ENCODE results near the gene CLDN12.
"Not testable (repeated sequence)": the region's sequence is repeated elsewhere in the genome, so short reads cannot be mapped to it uniquely, and the experiment has no call there.

CLDN12 gene

GRCh38 chr7:90445633-90446032, 42.4 kb downstream of the CLDN12 start:
- no peak for DNase-seq

GRCh38 chr7:90446137-90446899, 43.1 kb downstream of the CLDN12 start:
- DNase-seq: no peak

GRCh38 chr7:90453259-90453891, 50.1 kb downstream of the CLDN12 start:
- DNase-seq: no peak

- no peak for DNase-seq
These were observed 50.7 kb downstream of the CLDN12 start for GRCh38 chr7:90453931-90454330.

GRCh38 chr7:90455163-90456030, 52.1 kb downstream of the CLDN12 start:
- DNase-seq: no peak

- DNase-seq: no peak
These were observed 54.8 kb downstream of the CLDN12 start for GRCh38 chr7:90458104-90458503.

GRCh38 chr7:90459888-90460287, 56.6 kb downstream of the CLDN12 start:
- DNase-seq: no peak

GRCh38 chr7:90461219-90461618, 58.0 kb downstream of the CLDN12 start:
- DNase-seq: no peak

- DNase-seq: not testable (repeated sequence)
These were observed 59.9 kb downstream of the CLDN12 start for GRCh38 chr7:90463151-90463628.

All from activated T-cell treated with anti-CD3 and anti-CD28 coated beads, Interleukin-2, amount 50 U/mL, for 48 hours (primary cell).